ENCODE results near the gene FRMD4B. TPM values are rescaled to one million over a fixed set of nuclear protein-coding genes. Genes with fewer than 3 reads are reported as not detected.

FRMD4B gene
- total and polyA plus RNA-seq, 7 donors: 1.1 to 4.0 (median 2.9) TPM

GRCh38 chr3:69357196-69357595, 28.7 kb downstream of the FRMD4B start:
- Histone ChIP-seq H3K9me3 (no peaks in the 10 kb centered on the region), H3K27ac (no peak overlapping the region), H3K27me3 (ENCODE audit: insufficient read depth in 3 of 3, low read length in 2 of 3) (no peaks in the 10 kb centered on the region), H3K36me3 (ENCODE audit: insufficient read depth in 1 of 2, low read depth in 1 of 2) (no peaks in the 10 kb centered on the region), H3K4me3 (no peak overlapping the region), H3K4me1 (no peaks in the 10 kb centered on the region)
- TF ChIP-seq, protein P1, sequence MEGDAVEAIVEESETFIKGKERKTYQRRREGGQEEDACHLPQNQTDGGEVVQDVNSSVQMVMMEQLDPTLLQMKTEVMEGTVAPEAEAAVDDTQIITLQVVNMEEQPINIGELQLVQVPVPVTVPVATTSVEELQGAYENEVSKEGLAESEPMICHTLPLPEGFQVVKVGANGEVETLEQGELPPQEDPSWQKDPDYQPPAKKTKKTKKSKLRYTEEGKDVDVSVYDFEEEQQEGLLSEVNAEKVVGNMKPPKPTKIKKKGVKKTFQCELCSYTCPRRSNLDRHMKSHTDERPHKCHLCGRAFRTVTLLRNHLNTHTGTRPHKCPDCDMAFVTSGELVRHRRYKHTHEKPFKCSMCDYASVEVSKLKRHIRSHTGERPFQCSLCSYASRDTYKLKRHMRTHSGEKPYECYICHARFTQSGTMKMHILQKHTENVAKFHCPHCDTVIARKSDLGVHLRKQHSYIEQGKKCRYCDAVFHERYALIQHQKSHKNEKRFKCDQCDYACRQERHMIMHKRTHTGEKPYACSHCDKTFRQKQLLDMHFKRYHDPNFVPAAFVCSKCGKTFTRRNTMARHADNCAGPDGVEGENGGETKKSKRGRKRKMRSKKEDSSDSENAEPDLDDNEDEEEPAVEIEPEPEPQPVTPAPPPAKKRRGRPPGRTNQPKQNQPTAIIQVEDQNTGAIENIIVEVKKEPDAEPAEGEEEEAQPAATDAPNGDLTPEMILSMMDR (IDR thresholded peaks at IDR 0.05): no peak
- no peak for ATAC-seq
- intact Hi-C loops (cut with DNase I): no loop called here
- no peak for DNase-seq
- 6 to 16% (median 16%) methylated on average over 2 of the region's 2 CpGs for whole genome bisulfite sequencing, 3 donors

DNA sequence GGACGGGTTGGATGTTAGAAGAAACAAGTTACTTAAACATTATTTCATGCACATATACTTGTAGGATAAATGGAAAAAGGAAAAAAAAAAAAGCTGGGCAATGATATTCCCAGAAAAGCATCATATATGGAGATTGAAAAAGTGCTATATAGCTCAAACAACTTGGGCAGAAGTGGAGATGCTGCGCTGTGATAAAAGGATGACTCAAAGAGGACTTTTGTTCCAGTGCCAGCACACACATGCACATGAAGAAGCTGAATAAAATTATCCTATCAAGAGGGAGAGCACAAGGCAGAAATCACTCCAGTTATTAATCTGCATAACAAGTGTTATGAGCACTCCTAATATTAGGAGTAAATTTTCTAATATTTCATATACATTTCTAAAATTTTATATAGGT, 30.9 kb downstream of the FRMD4B start:
- Histone ChIP-seq H3K4me3 (no peak overlapping the region), H3K9me3 (no peaks in the 10 kb centered on the region), H3K4me1 (no peaks in the 10 kb centered on the region), H3K27me3 (ENCODE audit: insufficient read depth in 3 of 3, low read length in 2 of 3) (no peaks in the 10 kb centered on the region), H3K27ac (no peak overlapping the region), H3K36me3 (ENCODE audit: insufficient read depth in 1 of 2, low read depth in 1 of 2) (no peaks in the 10 kb centered on the region)
- DNase-seq (no peak), ATAC-seq (no peak)
- TF ChIP-seq, protein P1 (IDR thresholded peaks at IDR 0.05): no peak
- 69 to 84% (median 78%) methylated on average over 2 of the region's 2 CpGs for WGBS, 3 donors
- intact Hi-C loops (cut with DNase I): no loop called here

DNA sequence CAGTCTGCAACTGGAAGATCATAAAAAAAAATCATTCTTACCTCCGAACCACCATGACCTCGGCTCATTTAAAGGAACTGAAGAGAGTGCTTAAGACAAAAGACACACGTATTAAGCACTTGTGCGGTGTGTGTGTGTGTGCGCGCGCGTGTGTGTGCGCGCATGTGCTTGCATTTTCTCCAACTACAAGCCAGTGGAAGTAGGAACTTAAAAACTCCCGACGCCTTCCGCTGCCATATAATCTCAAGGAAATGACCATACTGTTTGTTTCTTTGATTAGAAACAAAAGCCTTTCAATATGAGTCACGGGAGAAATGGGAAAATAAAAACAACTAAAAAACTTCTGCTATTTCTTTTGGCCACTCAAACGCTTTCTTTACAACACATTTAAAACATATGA, 32.4 kb downstream of the FRMD4B start:
- H3K4me1 ChIP-seq: no peaks in the 10 kb centered on the region
- peak overlapping the region; percentile 12 for H3K4me3 ChIP-seq
- TF ChIP-seq, protein P1 (IDR thresholded peaks at IDR 0.05): no peak
- no peaks in the 10 kb centered on the region for H3K27me3 ChIP-seq (ENCODE audit: insufficient read depth in 3 of 3, low read length in 2 of 3)
- no peak for ATAC-seq
- H3K27ac ChIP-seq: no peak overlapping the region
- no peaks in the 10 kb centered on the region for H3K9me3 ChIP-seq
- DNase-seq: no peak
- intact Hi-C loops (cut with DNase I): no loop called here
- WGBS, 3 donors: 61 to 76% (median 74%) methylated on average over 15 of the region's 15 CpGs
- H3K36me3 ChIP-seq (ENCODE audit: insufficient read depth in 1 of 2, low read depth in 1 of 2): no peaks in the 10 kb centered on the region

GRCh38 chr3:69353088-69353478, 32.8 kb downstream of the FRMD4B start:
- WGBS, 3 donors: 59 to 74% (median 71%) methylated on average over 4 of the region's 4 CpGs
- no peaks in the 10 kb centered on the region for H3K36me3 ChIP-seq (ENCODE audit: insufficient read depth in 1 of 2, low read depth in 1 of 2)
- H3K4me3 ChIP-seq: peak overlapping the region; percentile 12
- intact Hi-C loops (cut with DNase I): no loop called here
- TF ChIP-seq, protein P1 (IDR thresholded peaks at IDR 0.05): no peak
- no peaks in the 10 kb centered on the region for H3K4me1 ChIP-seq
- no peaks in the 10 kb centered on the region for H3K27me3 ChIP-seq (ENCODE audit: insufficient read depth in 3 of 3, low read length in 2 of 3)
- no peak overlapping the region for H3K27ac ChIP-seq
- no peaks in the 10 kb centered on the region for H3K9me3 ChIP-seq
- DNase-seq: no peak
- ATAC-seq: no peak

DNA sequence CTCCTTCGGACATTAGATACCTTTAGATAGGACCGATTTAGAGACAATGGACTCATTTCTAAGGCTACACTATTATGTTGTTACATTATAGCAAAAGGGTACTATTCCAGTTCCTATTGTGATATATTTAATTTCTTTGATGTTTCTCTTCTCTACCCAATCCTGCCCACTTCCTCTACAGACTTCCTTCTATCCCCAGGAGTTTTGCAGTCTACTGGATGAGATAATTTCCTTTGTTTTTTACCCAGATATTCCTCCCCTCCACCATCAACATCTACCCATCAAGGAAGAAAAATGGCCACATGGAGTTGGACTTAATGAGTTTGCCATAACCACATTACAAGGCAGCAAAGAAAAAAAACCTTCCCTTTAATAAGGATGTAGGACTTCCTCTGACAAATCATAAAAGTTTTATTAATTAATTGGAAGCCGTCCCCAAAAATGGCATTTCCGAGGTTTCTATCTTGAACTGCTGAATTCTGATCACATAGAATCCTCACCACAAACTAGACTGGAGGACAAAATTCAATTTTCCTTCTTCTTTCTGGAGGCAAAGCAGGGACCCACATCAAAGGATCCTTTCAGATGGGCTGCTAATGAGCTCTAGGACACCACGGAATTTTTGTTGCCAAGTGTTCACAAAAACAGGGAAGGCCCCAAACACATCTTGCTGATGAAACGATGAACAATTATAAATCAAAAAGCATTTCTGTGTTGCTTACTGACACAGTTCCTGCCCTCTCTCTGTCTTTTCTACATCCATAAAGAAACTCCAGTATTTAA, 33.4 kb downstream of the FRMD4B start:
- intact Hi-C loops (cut with DNase I): no loop called here
- Histone ChIP-seq H3K4me3 (peak overlapping the region; percentile 12), H3K9me3 (no peaks in the 10 kb centered on the region), H3K36me3 (ENCODE audit: insufficient read depth in 1 of 2, low read depth in 1 of 2) (no peaks in the 10 kb centered on the region), H3K4me1 (no peaks in the 10 kb centered on the region), H3K27ac (no peak overlapping the region), H3K27me3 (ENCODE audit: insufficient read depth in 3 of 3, low read length in 2 of 3) (no peaks in the 10 kb centered on the region)
- no peak for ATAC-seq
- TF ChIP-seq, protein P1 (IDR thresholded peaks at IDR 0.05): no peak
- no peak for DNase-seq
- 52 to 67% (median 61%) methylated on average over 6 of the region's 6 CpGs for WGBS, 3 donors
